Psoas muscle (tissue), 8 donors: Measurements from ENCODE around the gene NIF3L1. TPM values are rescaled to one million over a fixed set of nuclear protein-coding genes. Genes with fewer than 3 reads are reported as not detected.

Experiments
- ATAC-seq, 4 donors: fragments of 200-7000 bp; cut with Tn5 transposase; one replicate each; pipeline ENCODE4 v1.9.1; 2020; ENCODE audit warnings: moderate library complexity in 3 of 4, mild to moderate bottlenecking in 2 of 4
- DNase-seq, 2 donors: peaks; one replicate each; pipeline ENCODE4 v3.0.0-alpha.2; 2020
- H3K27ac ChIP-seq: fragments of 200-600 bp; one replicate; pipeline ENCODE4 v1.8.0; 2022
- H3K27me3 ChIP-seq, 3 donors: fragments of 200-600 bp in 1 of 3; one replicate each; pipeline versions ENCODE4 v1.6.1 to v1.8.0; 2013 to 2022; ENCODE audit warnings: low read length in 2 of 3, mild to moderate bottlenecking in 2 of 3, moderate library complexity in 1 of 3; ENCODE audit not compliant: insufficient read depth in 3 of 3
- H3K36me3 ChIP-seq, 2 donors: fragments of 200-600 bp in 1 of 2; one replicate each; pipeline versions ENCODE4 v1.6.1 to v1.8.0; 2013 to 2022; ENCODE audit warnings: low read depth in 1 of 2, mild to moderate bottlenecking in 1 of 2, moderate library complexity in 1 of 2; ENCODE audit not compliant: insufficient read depth in 1 of 2
- H3K4me1 ChIP-seq: fragments of 200-600 bp; one replicate; pipeline ENCODE4 v1.8.0; 2022
- H3K4me3 ChIP-seq: fragments of 200-600 bp; one replicate; pipeline ENCODE4 v1.8.0; 2022; ENCODE audit warnings: mild to moderate bottlenecking
- H3K9me3 ChIP-seq: fragments of 200-600 bp; one replicate; pipeline ENCODE4 v1.8.0; 2022
- CTCF ChIP-seq: fragments of 200-600 bp; IDR thresholded peaks from one replicate; pipeline ENCODE4 v1.8.0; 2022; ENCODE audit warnings: antibody characterized with exemption
- WGBS, 3 donors: extraction: QIAGEN DNeasy Blood & Tissue Kit; methylation state at CpG; one replicate each; pipeline versions ENCODE4 v1.1.6 to v1.1.7; 2013; 5-methylcytosine and 5-hydroxymethylcytosine counted together
- intact Hi-C, 2 donors: fragments of 100-400 bp; cut with DNase I; formaldehyde crosslinking; loops; one replicate each; pipeline versions ENCODE4 v1.11.0 to v1.14.2; 2022
- long read RNA-seq, 2 donors: library from polyadenylated mRNA; unstranded; transcript quantifications; one replicate each; pipeline ENCODE4 v2.0.0, GENCODE V29; 2021
- polyA plus RNA-seq, 3 donors: library from polyadenylated mRNA; stranded (reverse); fragments of 200-250 nt; gene quantifications; one replicate each; pipeline ENCODE4 v1.2.3, GENCODE V29; 2013
- total RNA-seq, 4 donors: library from RNA; stranded (reverse); fragmentation: NEBNext Ultra II Directional in 2 of 4; extraction: Animal tissue kit (Norgen Biotek cat#: 25700) in 2 of 4; gene quantifications; one replicate each; pipeline versions ENCODE4 v1.2.1 to v1.2.4, GENCODE V29; 2021 to 2023
- donor health status: healthy with polysubstance abuse.
- donor health status: DM: no; HTN: no; CAD: no; lungs with moderate emphysema.
- donor health status: Bipolar disorder and iron deficiency.
- donor health status: healthy.
- donor health status: DM: yes; HTN: yes; CAD: no.
- donor health status: DM: no; HTN: no; CAD: no.
- donor health status: DM: no; HTN: no; CAD: no.
- donor health status: DM: yes; HTN: yes; CAD: no.

Gene NIF3L1
- total RNA-seq = 10 to 100 TPM; 11.6 to 21.7 (median 16.0) TPM
- polyA plus RNA-seq = 10 to 100 TPM; 21.2 to 50.0 (median 37.8) TPM
- long read RNA-seq, donor 1, partial matches to known transcripts = 5 of 10 reads
- long read RNA-seq, donor 1, other reads (novel, unspliced or antisense) = 2 of 10 reads
- long read RNA-seq, donor 2, partial matches to known transcripts = 1 of 12 reads
- long read RNA-seq, donor 2, other reads (novel, unspliced or antisense) = 7 of 12 reads

- Histone ChIP-seq H3K27ac (peak within 1 kb of the TSS; percentile 92), H3K4me1 (peaks cover 11% of the 10 kb centered on the region), H3K4me3 (peak within 1 kb of the TSS; percentile 82), H3K9me3 (no peaks in the 10 kb centered on the region), H3K36me3 (peaks cover 0 to 55% of the 10 kb centered on the region in 2 donors), H3K27me3 (no peaks in the 10 kb centered on the region)
- intact Hi-C loops = loop anchor here in 1 of 2 donors (2.0 kb wide), 1 partner anchor 176 kb away; no protein-coding TSS in a partner anchor
- no peak for TF ChIP-seq CTCF
- ATAC-seq (peak; percentile 97 to 99 (median 98)), DNase-seq (peak; percentile 95 to 97)
- 0% methylated on average over 50 of the region's 50 CpGs for WGBS, 3 donors
Measured at GRCh38 chr2:200888704-200889625, at the start of gene NIF3L1, which contains the start of gene PPIL3. Gene NIF3L1 (plus strand): TSS chr2:200889371. CDS start chr2:200891944, 2,573 bp downstream. Gene PPIL3 (minus strand): TSS chr2:200889077. CDS start chr2:200887615, 1,462 bp downstream.

DNA sequence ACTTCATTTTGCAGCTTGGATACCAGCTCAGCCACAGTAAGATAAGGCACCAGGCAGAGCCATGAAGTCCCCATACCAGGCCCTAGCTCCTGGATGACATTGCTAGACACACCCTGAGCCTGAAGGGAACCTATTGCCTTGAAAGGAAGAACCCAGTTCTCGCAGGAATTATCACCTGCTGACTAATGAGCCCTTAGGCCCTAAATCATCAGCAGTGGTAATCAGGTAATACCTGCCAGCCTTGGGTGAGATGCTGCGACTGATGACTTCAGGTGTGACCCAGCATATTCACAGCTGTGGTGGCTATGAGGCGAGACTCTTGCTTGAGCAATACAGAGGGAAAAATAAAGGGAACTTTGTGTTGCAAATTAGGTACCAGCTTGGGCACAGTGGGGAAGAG lies 49.7 kb upstream of the NIF3L1 start:
- intact Hi-C loops = no loop called here

DNA sequence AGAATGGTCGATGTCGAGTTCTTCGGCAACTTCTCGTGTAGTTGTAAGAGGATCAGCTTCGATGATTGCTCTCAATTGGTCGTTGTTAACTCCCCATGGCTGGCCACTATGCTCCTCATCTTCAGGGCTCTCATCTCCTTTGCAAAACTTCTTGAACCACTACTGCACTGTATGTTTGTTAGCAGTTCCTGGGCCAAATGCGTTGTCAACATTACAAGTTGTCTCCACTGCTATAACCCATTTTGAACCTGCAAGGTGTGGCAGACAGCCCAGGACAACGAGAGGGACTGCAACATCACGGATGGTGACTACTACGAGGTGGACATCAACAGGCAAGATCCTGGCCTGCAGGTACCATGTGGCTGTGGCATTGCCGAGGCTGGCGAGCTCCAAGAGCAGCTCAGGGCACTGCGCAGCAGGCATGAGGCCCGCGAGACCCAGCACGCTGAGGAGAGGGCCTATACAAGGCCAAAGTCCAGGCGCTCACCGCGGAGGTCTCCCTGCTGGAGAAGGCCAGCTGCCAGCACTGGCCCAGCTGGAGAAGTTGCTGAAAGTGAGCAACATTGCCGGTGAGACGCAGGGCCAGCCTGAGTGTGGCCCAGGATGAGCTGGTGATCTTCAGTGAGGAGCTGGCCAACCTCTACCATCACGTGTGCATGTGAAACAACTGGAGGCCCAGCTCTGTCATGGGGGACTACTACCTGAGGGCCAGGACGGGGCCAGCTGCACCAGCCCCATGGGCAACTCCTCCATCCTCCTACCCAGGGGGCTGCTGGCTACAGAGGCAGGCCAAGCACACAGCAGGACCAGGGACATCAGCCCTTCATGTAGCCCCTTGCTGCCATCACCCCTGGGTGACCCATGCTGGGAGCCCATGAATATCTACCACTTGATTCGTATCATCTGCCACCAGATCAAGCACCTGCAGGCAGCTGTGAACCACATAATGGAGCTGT lies 44.9 kb upstream of the NIF3L1 start:
- DNase-seq = no peak
- WGBS, 3 donors = 88 to 91% (median 91%) methylated on average over 24 of the region's 24 CpGs
- Histone ChIP-seq H3K27me3 (no peaks in the 10 kb centered on the region), H3K27ac (no peak overlapping the region), H3K4me1 (no peaks in the 10 kb centered on the region), H3K9me3 (no peaks in the 10 kb centered on the region), H3K4me3 (no peak overlapping the region), H3K36me3 (no peaks in the 10 kb centered on the region)
- intact Hi-C loops = no loop called here
- ATAC-seq = no peak
- no peak for TF ChIP-seq CTCF

More for the DNA sequence above, 49.7 kb upstream of the NIF3L1 start:
- Histone ChIP-seq H3K27me3 (no peaks in the 10 kb centered on the region), H3K36me3 (no peaks in the 10 kb centered on the region), H3K27ac (no peak overlapping the region), H3K9me3 (peaks cover 5% of the 10 kb centered on the region), H3K4me1 (no peaks in the 10 kb centered on the region), H3K4me3 (no peak overlapping the region)
- TF ChIP-seq CTCF = no peak
- 87 to 89% (median 87%) methylated on average over 3 of the region's 3 CpGs for WGBS, 3 donors
- no peak for ATAC-seq
- DNase-seq = no peak

DNA sequence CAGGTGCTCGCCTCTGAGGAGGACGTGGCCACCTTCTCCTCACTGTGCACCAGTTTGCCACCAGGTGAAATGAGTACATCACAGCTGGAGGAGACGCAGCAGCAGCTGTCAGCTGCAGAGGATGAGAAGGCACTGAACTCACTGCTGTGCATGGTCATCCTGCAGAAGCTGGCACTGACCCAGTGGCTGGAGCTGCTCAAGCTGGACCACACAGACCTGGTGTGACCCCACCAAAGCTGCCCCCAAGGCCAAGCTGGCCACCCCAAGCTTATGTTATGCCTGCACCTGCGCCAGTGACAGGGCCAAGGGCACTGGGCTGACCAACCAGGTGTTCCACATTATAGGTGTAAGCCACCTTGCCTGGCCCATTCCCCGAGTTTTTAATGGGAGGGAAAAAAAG lies 44.0 kb upstream of the NIF3L1 start:
- no peak overlapping the region for H3K27ac ChIP-seq
- no peaks in the 10 kb centered on the region for H3K9me3 ChIP-seq
- no peaks in the 10 kb centered on the region for H3K36me3 ChIP-seq
- no peak for TF ChIP-seq CTCF
- ATAC-seq (peak in 1 of 4 donors; percentile 13), DNase-seq (no peak)
- no peaks in the 10 kb centered on the region for H3K4me1 ChIP-seq
- 82 to 89% (median 82%) methylated on average over 5 of the region's 5 CpGs for WGBS, 3 donors
- intact Hi-C loops = no loop called here
- H3K27me3 ChIP-seq = no peaks in the 10 kb centered on the region
- H3K4me3 ChIP-seq = no peak overlapping the region
